Progenitor cell of endocrine pancreas (in vitro differentiated cells): Measurements from ENCODE around the gene AFG3L2. TPM values are rescaled to one million over a fixed set of nuclear protein-coding genes. Genes with fewer than 3 reads are reported as not detected.

Experiments
- DNase-seq: peaks from one replicate; pipeline ENCODE4 v3.0.0; 2021; ENCODE audit warnings: low spot score; ENCODE audit not compliant: unreplicated experiment
- H3K27ac Mint-ChIP-seq: 2 replicates; pipeline ENCODE4 v1.8.0; 2021; ENCODE audit warnings: mild to moderate bottlenecking, moderate library complexity, mixed read lengths
- H3K27me3 Mint-ChIP-seq: 2 replicates; pipeline ENCODE4 v1.8.0; 2021; ENCODE audit warnings: mixed read lengths
- H3K36me3 Mint-ChIP-seq: 2 replicates; pipeline ENCODE4 v1.8.0; 2022; ENCODE audit warnings: mixed read lengths; ENCODE audit not compliant: insufficient read depth
- H3K4me1 Mint-ChIP-seq: 2 replicates; pipeline ENCODE4 v1.8.0; 2021; ENCODE audit warnings: low read depth, mixed read lengths
- H3K4me3 Mint-ChIP-seq: 2 replicates; pipeline ENCODE4 v1.8.0; 2021; ENCODE audit warnings: low read depth, mild to moderate bottlenecking, moderate library complexity, mixed read lengths
- H3K9me3 Mint-ChIP-seq: 2 replicates; pipeline ENCODE4 v1.8.0; 2021; ENCODE audit warnings: low read depth, mixed read lengths
- CTCF ChIP-seq: fragments of 200-600 bp; sonication (generic); IDR thresholded peaks from one replicate; pipeline ENCODE4 v1.5.0; 2021; ENCODE audit warnings: antibody characterized with exemption, mild to moderate bottlenecking; ENCODE audit not compliant: unreplicated experiment
- total RNA-seq: library from RNA; stranded (reverse); gene quantifications from 2 replicates; pipeline ENCODE4 v1.2.1, GENCODE V29; 2021

Gene AFG3L2
- total RNA-seq, 1 donor from 2014 or later = 44.6 TPM

- H3K4me1 Mint-ChIP-seq = no peaks in the 10 kb centered on the region
- no peak for TF ChIP-seq CTCF
- no peaks in the 10 kb centered on the region for H3K36me3 Mint-ChIP-seq
- no peak overlapping the region for H3K4me3 Mint-ChIP-seq
- H3K9me3 Mint-ChIP-seq = no peaks in the 10 kb centered on the region
- H3K27ac Mint-ChIP-seq = no peak overlapping the region
- DNase-seq = no peak
- peaks cover 26% of the 10 kb centered on the region for H3K27me3 Mint-ChIP-seq
These were observed 81.5 kb downstream of the AFG3L2 start for GRCh38 chr18:12295389-12296086.

GRCh38 chr18:12293831-12294230 is 83.2 kb downstream of the AFG3L2 start:
- Mint-ChIP-seq H3K27me3 (peaks cover 33% of the 10 kb centered on the region), H3K27ac (no peak overlapping the region), H3K4me3 (no peak overlapping the region), H3K9me3 (no peaks in the 10 kb centered on the region), H3K36me3 (no peaks in the 10 kb centered on the region), H3K4me1 (no peaks in the 10 kb centered on the region)
- no peak for DNase-seq
- no peak for TF ChIP-seq CTCF

GRCh38 chr18:12291690-12292089 is 85.3 kb downstream of the AFG3L2 start:
- Mint-ChIP-seq H3K27ac (no peak overlapping the region), H3K4me3 (no peak overlapping the region), H3K27me3 (peaks cover 53% of the 10 kb centered on the region), H3K9me3 (no peaks in the 10 kb centered on the region), H3K4me1 (peaks cover 7% of the 10 kb centered on the region), H3K36me3 (no peaks in the 10 kb centered on the region)
- TF ChIP-seq CTCF = no peak
- no peak for DNase-seq

- H3K27ac Mint-ChIP-seq = peak overlapping the region; percentile 34
- peaks cover 55% of the 10 kb centered on the region for H3K27me3 Mint-ChIP-seq
- DNase-seq = no peak
- no peaks in the 10 kb centered on the region for H3K9me3 Mint-ChIP-seq
- peaks cover 7% of the 10 kb centered on the region for H3K4me1 Mint-ChIP-seq
- TF ChIP-seq CTCF = no peak
- no peaks in the 10 kb centered on the region for H3K36me3 Mint-ChIP-seq
- H3K4me3 Mint-ChIP-seq = no peak overlapping the region
These were observed 85.9 kb downstream of the AFG3L2 start for GRCh38 chr18:12291161-12291560.

GRCh38 chr18:12290086-12290485 is 86.9 kb downstream of the AFG3L2 start:
- Mint-ChIP-seq H3K27me3 (peaks cover 57% of the 10 kb centered on the region), H3K27ac (no peak overlapping the region), H3K36me3 (no peaks in the 10 kb centered on the region), H3K4me3 (no peak overlapping the region), H3K9me3 (no peaks in the 10 kb centered on the region), H3K4me1 (peaks cover 7% of the 10 kb centered on the region)
- TF ChIP-seq CTCF = no peak
- DNase-seq = no peak
